ENCODE data around the gene VASH2.
"Not testable (repeated sequence)": the region's sequence is repeated elsewhere in the genome, so short reads cannot be mapped to it uniquely, and the experiment has no call there.

DNA sequence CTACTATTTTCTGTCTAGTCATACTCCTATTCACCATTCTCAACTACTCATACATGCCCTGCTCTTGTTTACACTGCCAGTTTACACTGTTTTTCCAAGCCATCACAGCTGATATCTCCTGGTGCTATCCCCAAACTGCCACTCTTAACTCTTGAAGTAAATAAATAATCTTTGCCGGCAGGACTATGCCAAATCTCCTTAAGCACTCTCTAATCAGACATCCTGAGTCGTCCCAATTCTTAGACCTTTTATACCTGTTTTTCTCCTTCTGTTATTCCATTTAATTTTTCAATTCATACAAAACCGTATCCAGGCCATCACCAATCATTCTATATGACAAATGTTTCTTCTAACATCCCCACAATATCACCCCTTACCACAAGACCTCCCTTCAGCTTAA lies 36.7 kb upstream of the VASH2 start:
- TF ChIP-seq, protein P1, sequence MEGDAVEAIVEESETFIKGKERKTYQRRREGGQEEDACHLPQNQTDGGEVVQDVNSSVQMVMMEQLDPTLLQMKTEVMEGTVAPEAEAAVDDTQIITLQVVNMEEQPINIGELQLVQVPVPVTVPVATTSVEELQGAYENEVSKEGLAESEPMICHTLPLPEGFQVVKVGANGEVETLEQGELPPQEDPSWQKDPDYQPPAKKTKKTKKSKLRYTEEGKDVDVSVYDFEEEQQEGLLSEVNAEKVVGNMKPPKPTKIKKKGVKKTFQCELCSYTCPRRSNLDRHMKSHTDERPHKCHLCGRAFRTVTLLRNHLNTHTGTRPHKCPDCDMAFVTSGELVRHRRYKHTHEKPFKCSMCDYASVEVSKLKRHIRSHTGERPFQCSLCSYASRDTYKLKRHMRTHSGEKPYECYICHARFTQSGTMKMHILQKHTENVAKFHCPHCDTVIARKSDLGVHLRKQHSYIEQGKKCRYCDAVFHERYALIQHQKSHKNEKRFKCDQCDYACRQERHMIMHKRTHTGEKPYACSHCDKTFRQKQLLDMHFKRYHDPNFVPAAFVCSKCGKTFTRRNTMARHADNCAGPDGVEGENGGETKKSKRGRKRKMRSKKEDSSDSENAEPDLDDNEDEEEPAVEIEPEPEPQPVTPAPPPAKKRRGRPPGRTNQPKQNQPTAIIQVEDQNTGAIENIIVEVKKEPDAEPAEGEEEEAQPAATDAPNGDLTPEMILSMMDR (IDR thresholded peaks at IDR 0.05; ENCODE audit: poor library complexity, severe bottlenecking): not testable (repeated sequence)
- TF ChIP-seq SMC3 (conservative IDR thresholded peaks at IDR 0.05; ENCODE audit: poor library complexity); RAD21 (conservative IDR thresholded peaks at IDR 0.05); EP300 (conservative IDR thresholded peaks at IDR 0.05; ENCODE audit: poor library complexity, severe bottlenecking); EZH2 (IDR thresholded peaks at IDR 0.05; ENCODE audit: borderline replicate concordance, insufficient read depth, low read length, poor library complexity, severe bottlenecking); POLR2AphosphoS5 (IDR thresholded peaks at IDR 0.05): not testable (repeated sequence)
- TF ChIP-seq, protein P2, sequence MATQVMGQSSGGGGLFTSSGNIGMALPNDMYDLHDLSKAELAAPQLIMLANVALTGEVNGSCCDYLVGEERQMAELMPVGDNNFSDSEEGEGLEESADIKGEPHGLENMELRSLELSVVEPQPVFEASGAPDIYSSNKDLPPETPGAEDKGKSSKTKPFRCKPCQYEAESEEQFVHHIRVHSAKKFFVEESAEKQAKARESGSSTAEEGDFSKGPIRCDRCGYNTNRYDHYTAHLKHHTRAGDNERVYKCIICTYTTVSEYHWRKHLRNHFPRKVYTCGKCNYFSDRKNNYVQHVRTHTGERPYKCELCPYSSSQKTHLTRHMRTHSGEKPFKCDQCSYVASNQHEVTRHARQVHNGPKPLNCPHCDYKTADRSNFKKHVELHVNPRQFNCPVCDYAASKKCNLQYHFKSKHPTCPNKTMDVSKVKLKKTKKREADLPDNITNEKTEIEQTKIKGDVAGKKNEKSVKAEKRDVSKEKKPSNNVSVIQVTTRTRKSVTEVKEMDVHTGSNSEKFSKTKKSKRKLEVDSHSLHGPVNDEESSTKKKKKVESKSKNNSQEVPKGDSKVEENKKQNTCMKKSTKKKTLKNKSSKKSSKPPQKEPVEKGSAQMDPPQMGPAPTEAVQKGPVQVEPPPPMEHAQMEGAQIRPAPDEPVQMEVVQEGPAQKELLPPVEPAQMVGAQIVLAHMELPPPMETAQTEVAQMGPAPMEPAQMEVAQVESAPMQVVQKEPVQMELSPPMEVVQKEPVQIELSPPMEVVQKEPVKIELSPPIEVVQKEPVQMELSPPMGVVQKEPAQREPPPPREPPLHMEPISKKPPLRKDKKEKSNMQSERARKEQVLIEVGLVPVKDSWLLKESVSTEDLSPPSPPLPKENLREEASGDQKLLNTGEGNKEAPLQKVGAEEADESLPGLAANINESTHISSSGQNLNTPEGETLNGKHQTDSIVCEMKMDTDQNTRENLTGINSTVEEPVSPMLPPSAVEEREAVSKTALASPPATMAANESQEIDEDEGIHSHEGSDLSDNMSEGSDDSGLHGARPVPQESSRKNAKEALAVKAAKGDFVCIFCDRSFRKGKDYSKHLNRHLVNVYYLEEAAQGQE (IDR thresholded peaks at IDR 0.05; ENCODE audit: borderline replicate concordance): not testable (repeated sequence)
